K562 (cell line): Measurements from ENCODE around the gene F2RL1. TPM values are rescaled to one million over a fixed set of nuclear protein-coding genes. Genes with fewer than 3 reads are reported as not detected.

Source experiments
- ATAC-seq: fragments of 200-7000 bp; cut with Tn5 transposase; 3 replicates; pipeline ENCODE4 v1.9.1; 2020; ENCODE audit warnings: moderate library complexity
- BruUV-seq: library from RNA; stranded (reverse); fragments of 400-500 nt; replicated peaks from 2 replicates; lab custom pipeline; 2021; lab: Mats Ljungman, UMichigan
- CTCF ChIA-PET: fragments of 300-600 bp; formaldehyde crosslinking; extraction: SDS; loops from one replicate; lab custom pipeline; 2021; ENCODE audit warnings: low intra/inter-chr PET ratio; lab: Yijun Ruan, JAX
- POLR2A ChIA-PET: fragments of 300-600, 350-650 bp; sonication (Branson Sonifier 250); formaldehyde crosslinking; extraction: SDS; loops from one replicate; lab custom pipeline; 2021; ENCODE audit warnings: antibody characterized with exemption, inconsistent platforms; lab: Yijun Ruan, JAX
- DNase-seq, 4 experiments: peaks; one replicate each; pipeline versions ENCODE4 v3.0.0 to v3.0.0-alpha.2; 2011 to 2018; ENCODE audit warnings: low spot score in 3 of 4, mixed read lengths in 3 of 4; ENCODE audit errors: extremely low read depth in 1 of 4
- FAIRE-seq: peaks from 2 replicates; lab custom pipeline; 2011; peaks lifted over from hg19 to GRCh38; lab: Jason Lieb, UNC
- H2AFZ ChIP-seq: 2 replicates; pipeline ENCODE4 v1.6.0; 2011; ENCODE audit warnings: low read depth, low read length, control low read depth, inconsistent platforms
- H3K27ac ChIP-seq: fragments of 200-600 bp; 3 replicates; pipeline ENCODE4 v1.8.0; 2011; ENCODE audit warnings: low read depth, mild to moderate bottlenecking, control low read depth, inconsistent platforms, low read length, moderate library complexity, mixed read lengths; ENCODE audit errors: extremely low read depth
- H3K27me3 ChIP-seq, 2 experiments: fragments of 300-600 bp in 1 of 2; 2 replicates in 1 of 2; 3 replicates in 1 of 2; pipeline versions ENCODE4 v1.6.0 to v1.8.0; 2011; ENCODE audit warnings: inconsistent platforms in 2 of 2, low read length in 2 of 2, mild to moderate bottlenecking in 1 of 2, mixed read lengths in 1 of 2, moderate library complexity in 1 of 2; ENCODE audit not compliant: control insufficient read depth in 2 of 2, insufficient read depth in 2 of 2
- H3K36me3 ChIP-seq: fragments of 300-600 bp; 3 replicates; pipeline ENCODE4 v1.8.0; 2011; ENCODE audit warnings: mild to moderate bottlenecking, low read length, inconsistent platforms; ENCODE audit not compliant: control insufficient read depth, insufficient read depth
- H3K4me1 ChIP-seq, 2 experiments: fragments of 200-600 bp in 1 of 2; replicated peaks in 1 of 2; 2 replicates in 1 of 2; 3 replicates in 1 of 2; pipeline versions ENCODE4 v1.5.1 to v1.8.0; 2011; ENCODE audit warnings: inconsistent platforms in 2 of 2, low read length in 2 of 2, mild to moderate bottlenecking in 1 of 2, mixed read lengths in 1 of 2, moderate library complexity in 1 of 2; ENCODE audit not compliant: control insufficient read depth in 2 of 2, insufficient read depth in 2 of 2
- H3K4me2 ChIP-seq: 2 replicates; pipeline ENCODE4 v1.6.1; 2011; ENCODE audit warnings: low read length, control low read depth, inconsistent platforms, mixed read lengths; ENCODE audit not compliant: insufficient read depth
- H3K4me3 ChIP-seq: fragments of 200-600 bp; sonication (generic), shearing (Covaris generic); 2 replicates; pipeline ENCODE4 v1.5.1; 2016; ENCODE audit warnings: control low read depth, inconsistent platforms
- H3K79me2 ChIP-seq: fragments of 200-600 bp; 3 replicates; pipeline ENCODE4 v1.8.0; 2011; ENCODE audit warnings: low read length, inconsistent platforms; ENCODE audit not compliant: control insufficient read depth, insufficient read depth
- H3K9ac ChIP-seq, 2 experiments: 2 replicates each; pipeline versions ENCODE4 v1.6.0 to v1.6.1; 2011; ENCODE audit warnings: low read depth in 2 of 2, low read length in 2 of 2, control low read depth in 1 of 2, inconsistent platforms in 1 of 2, mild to moderate bottlenecking in 1 of 2, mixed read lengths in 1 of 2; ENCODE audit not compliant: insufficient read depth in 1 of 2
- H3K9me1 ChIP-seq: one replicate; pipeline ENCODE4 v1.6.0; 2011; ENCODE audit warnings: inconsistent platforms, mild to moderate bottlenecking, low read length, moderate library complexity; ENCODE audit not compliant: control insufficient read depth, insufficient read depth
- H3K9me3 ChIP-seq: replicated peaks from 2 replicates; pipeline ENCODE4 v1.5.1; 2011; ENCODE audit warnings: low read depth, low read length, inconsistent platforms; ENCODE audit not compliant: control insufficient read depth, insufficient read depth
- H4K20me1 ChIP-seq: replicated peaks from 2 replicates; pipeline ENCODE4 v1.6.1; 2011; ENCODE audit warnings: low read length, inconsistent platforms, mixed read lengths; ENCODE audit not compliant: control insufficient read depth, insufficient read depth
- CHD7 ChIP-seq: fragments of 200-600 bp; sonication (generic); IDR thresholded peaks from one replicate; pipeline ENCODE4 v1.6.1; 2012; ENCODE audit warnings: mild to moderate bottlenecking, low read depth, low read length, inconsistent platforms
- EGR1 ChIP-seq: fragments of 450-650 bp; conservative IDR thresholded peaks from 2 replicates; pipeline ENCODE4 v1.6.1; 2017; ENCODE audit warnings: mild to moderate bottlenecking
- HNRNPK ChIP-seq: fragments of 200-400 bp; formaldehyde crosslinking; IDR thresholded peaks from one replicate; pipeline ENCODE4 v1.6.1; 2018; ENCODE audit warnings: mild to moderate bottlenecking, low read depth, low read length; ENCODE audit not compliant: poor library complexity, severe bottlenecking
- MEIS2 ChIP-seq: fragments of 450-650 bp; IDR thresholded peaks from 2 replicates; pipeline ENCODE4 v1.6.1; 2014; ENCODE audit warnings: mild to moderate bottlenecking; ENCODE audit not compliant: partially characterized antibody
- NFIC ChIP-seq: fragments of 450-650 bp; IDR thresholded peaks from 2 replicates; pipeline ENCODE4 v1.6.1; 2017; ENCODE audit warnings: mild to moderate bottlenecking, inconsistent platforms
- NRF1 ChIP-seq, 2 experiments: fragments of 450-650 bp; IDR thresholded peaks in 1 of 2; conservative IDR thresholded peaks in 1 of 2; 2 replicates each; pipeline ENCODE4 v1.6.1; 2014; ENCODE audit warnings: mild to moderate bottlenecking in 2 of 2
- POLR2B ChIP-seq: fragments of 450-650 bp; IDR thresholded peaks from 2 replicates; pipeline ENCODE4 v1.6.1; 2018; ENCODE audit warnings: low read depth; ENCODE audit not compliant: partially characterized antibody
- SNIP1 ChIP-seq: fragments of 450-650 bp; IDR thresholded peaks from 2 replicates; pipeline ENCODE4 v1.7.1; 2017; ENCODE audit warnings: low read depth, mild to moderate bottlenecking
- TRIM24 ChIP-seq, 2 experiments: fragments of 450-650 bp; IDR thresholded peaks; 2 replicates each; pipeline ENCODE4 v1.6.1; 2016
- ZNF217 ChIP-seq: sonication (generic); formaldehyde crosslinking; IDR thresholded peaks from 2 replicates; pipeline ENCODE4 v1.8.0; 2022; ENCODE audit warnings: mild to moderate bottlenecking, missing genetic modification reagents
- ZNF778 ChIP-seq: fragments of 450-650 bp; formaldehyde crosslinking; IDR thresholded peaks from 2 replicates; pipeline ENCODE4 v1.4.0; 2020; ENCODE audit warnings: mild to moderate bottlenecking, moderate library complexity
- WGBS: fragments of 100-300 bp; shearing (Covaris generic); methylation state at CpG from one replicate; pipeline ENCODE4 v1.1.6; 2016; ENCODE audit warnings: low coverage, mixed read lengths; ENCODE audit not compliant: insufficient coverage; ENCODE audit errors: missing lambda C conversion rate; 5-methylcytosine and 5-hydroxymethylcytosine counted together
- in situ Hi-C: fragments of 300-500 bp; cut with MboI; formaldehyde crosslinking; loops from 4 replicates; pipeline ENCODE4 v1.15.0; 2018; ENCODE audit warnings: inconsistent platforms, mixed read lengths
- intact Hi-C: fragments of 100-400 bp; cut with micrococcal nuclease; formaldehyde crosslinking; loops from 2 replicates; pipeline ENCODE4 v1.14.2; 2022
- polyA plus RNA-seq, 8 experiments: library from polyadenylated mRNA; depleted of rRNA in 4 of 8; stranded (reverse) in 5 of 8; unstranded in 3 of 8; fragments of >200 nt; fragmentation: Nextera tagmentation in 2 of 8; fragmentation: Illumina TruSeq in 1 of 8; extraction: Ambion mirVana in 2 of 8; extraction: Trizol in 1 of 8; gene quantifications; 2 replicates each; pipeline versions ENCODE4 v1.2.1 to v1.2.3, GENCODE V29; 2011 to 2014; ENCODE audit warnings: inconsistent platforms in 1 of 8, missing spikeins in 1 of 8
- total RNA-seq, 7 experiments: library from RNA; depleted of rRNA in 6 of 7; stranded (reverse); fragments of >200 nt in 6 of 7; fragmentation: Illumina TruSeq in 2 of 7; extraction: Trizol in 2 of 7; gene quantifications; 2 replicates each; pipeline versions ENCODE4 v1.2.1 to v1.2.3, GENCODE V29; 2011 to 2021; ENCODE audit warnings: low replicate concordance in 1 of 7
- TF ChIP-seq, protein P1 (sequence below): fragments of 250-450 bp; sonication (Bioruptor Pico); IDR thresholded peaks from 2 replicates; pipeline ENCODE4 v1.4.0; 2020; ENCODE audit warnings: borderline replicate concordance

F2RL1 gene
- total and polyA plus RNA-seq, 9 of the 15 experiments (the other 6 are each of a cell fraction or from before 2014, with no cell fraction given): 0.03 to 0.50 (median 0.27) TPM; not detected in 6

- DNase-seq (no peak), FAIRE-seq (no peak), ATAC-seq (no peak)
- Histone ChIP-seq H3K4me2 (no peak overlapping the region), H3K4me1 (peaks cover 0 to 9% of the 10 kb centered on the region in 2 experiments; a peak in 2 of 5 replicates), H3K27ac (no peak overlapping the region), H3K4me3 (no peak overlapping the region), H3K79me2 (no peaks in the 10 kb centered on the region), H4K20me1 (no peaks in the 10 kb centered on the region), H3K27me3 (no peaks in the 10 kb centered on the region), H3K9me1 (no peaks in the 10 kb centered on the region), H3K9me3 (no peaks in the 10 kb centered on the region), H3K9ac (no peak overlapping the region), H2AFZ (no peak overlapping the region), H3K36me3 (no peaks in the 10 kb centered on the region)
- POLR2A ChIA-PET: no interaction called here
- intact Hi-C loops: no loop called here
- no TSS peak for BruUV-seq
- CTCF ChIA-PET: no interaction called here
- in situ Hi-C loops: no loop called here
- 40% methylated on average over 4 of the region's 4 CpGs for WGBS
- TF ChIP-seq CHD7: no peak
- TF ChIP-seq HNRNPK: no peak
- TF ChIP-seq EGR1: no peak
- no peak for TF ChIP-seq NRF1 (conservative IDR thresholded peaks at IDR 0.05 in 1 of 2, IDR thresholded peaks at IDR 0.05 in 1 of 2)
- no peak for TF ChIP-seq POLR2B
- TF ChIP-seq ZNF217: no peak
- no peak for TF ChIP-seq SNIP1
- TF ChIP-seq, protein P1, sequence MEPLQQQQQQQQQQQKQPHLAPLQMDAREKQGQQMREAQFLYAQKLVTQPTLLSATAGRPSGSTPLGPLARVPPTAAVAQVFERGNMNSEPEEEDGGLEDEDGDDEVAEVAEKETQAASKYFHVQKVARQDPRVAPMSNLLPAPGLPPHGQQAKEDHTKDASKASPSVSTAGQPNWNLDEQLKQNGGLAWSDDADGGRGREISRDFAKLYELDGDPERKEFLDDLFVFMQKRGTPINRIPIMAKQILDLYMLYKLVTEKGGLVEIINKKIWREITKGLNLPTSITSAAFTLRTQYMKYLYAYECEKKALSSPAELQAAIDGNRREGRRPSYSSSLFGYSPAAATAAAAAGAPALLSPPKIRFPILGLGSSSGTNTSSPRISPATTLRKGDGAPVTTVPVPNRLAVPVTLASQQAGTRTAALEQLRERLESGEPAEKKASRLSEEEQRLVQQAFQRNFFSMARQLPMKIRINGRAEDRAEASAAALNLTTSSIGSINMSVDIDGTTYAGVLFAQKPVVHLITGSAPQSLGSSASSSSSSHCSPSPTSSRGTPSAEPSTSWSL (CRISPR knock-in tag): no peak
- TF ChIP-seq NFIC: no peak
- no peak for TF ChIP-seq MEIS2
- TF ChIP-seq ZNF778 (CRISPR knock-in tag): no peak
- TF ChIP-seq TRIM24 (IDR thresholded peaks at IDR 0.05): peak in 1 of 2 experiments; percentile 42; a peak in 1 of 4 replicates
These were observed 24.0 kb upstream of the F2RL1 start for GRCh38 chr5:76794871-76795270.
